GM18526 (cell line): Measurements from ENCODE around the gene FOXP1.

Experiments
- POLR2A ChIP-seq: IDR thresholded peaks from 3 replicates; pipeline ENCODE4 v1.6.1; 2011; ENCODE audit not compliant: insufficient read length; ENCODE audit errors: extremely low read depth

Gene FOXP1

DNA sequence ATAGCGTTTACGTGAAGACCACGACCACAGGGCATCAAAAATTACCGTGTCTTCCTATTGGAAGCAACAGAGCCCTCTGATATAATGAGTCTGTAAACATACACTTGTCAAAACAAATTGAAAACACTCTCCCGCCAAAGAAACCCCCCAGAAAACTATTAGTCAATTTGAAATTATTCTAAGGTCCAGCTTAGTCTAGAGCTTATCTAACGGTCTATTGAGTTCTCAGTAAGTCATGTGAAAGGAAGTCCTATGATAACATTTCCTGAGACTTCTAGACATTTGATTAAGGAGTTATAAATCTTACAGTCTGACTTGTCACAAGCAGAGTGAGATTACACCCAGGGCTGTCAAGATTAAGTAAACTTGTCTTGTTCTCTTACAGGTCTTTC is 356.3 kb downstream of the FOXP1 start:
- TF ChIP-seq POLR2A: no peak

DNA sequence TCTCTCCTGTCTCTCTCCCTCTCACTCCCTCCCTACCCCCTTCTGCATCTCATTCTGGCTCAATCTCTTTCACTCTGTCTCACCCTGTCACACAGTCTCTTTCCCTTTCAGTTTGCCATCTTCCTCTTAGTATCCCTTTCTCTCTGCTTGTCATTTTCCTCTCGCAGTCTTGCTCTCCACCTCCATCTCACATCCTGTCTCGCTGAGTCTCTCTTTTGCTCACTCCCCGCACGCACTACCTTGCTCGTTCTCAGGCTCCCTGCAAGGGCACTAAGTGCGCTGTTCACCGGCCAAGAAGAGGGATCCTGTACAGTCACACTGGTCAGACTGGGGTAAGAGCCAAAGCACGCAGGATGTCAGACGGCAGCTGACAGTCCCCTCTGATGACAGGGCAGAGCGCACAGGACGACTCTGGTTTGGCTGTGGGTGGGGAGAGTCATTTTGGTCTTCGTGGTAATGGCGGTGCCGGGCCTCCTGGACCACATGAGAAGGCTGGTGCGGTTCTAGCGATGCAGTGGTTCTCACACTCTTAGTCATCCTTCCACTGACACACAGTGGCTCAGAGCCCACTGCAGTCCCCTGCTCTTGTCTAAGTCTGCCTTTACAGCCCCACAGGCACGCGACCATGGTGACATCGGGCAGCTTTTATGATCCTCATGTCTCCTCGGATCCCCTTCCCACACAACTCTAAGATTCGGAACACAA is 356.8 kb downstream of the FOXP1 start:
- no peak for TF ChIP-seq POLR2A

DNA sequence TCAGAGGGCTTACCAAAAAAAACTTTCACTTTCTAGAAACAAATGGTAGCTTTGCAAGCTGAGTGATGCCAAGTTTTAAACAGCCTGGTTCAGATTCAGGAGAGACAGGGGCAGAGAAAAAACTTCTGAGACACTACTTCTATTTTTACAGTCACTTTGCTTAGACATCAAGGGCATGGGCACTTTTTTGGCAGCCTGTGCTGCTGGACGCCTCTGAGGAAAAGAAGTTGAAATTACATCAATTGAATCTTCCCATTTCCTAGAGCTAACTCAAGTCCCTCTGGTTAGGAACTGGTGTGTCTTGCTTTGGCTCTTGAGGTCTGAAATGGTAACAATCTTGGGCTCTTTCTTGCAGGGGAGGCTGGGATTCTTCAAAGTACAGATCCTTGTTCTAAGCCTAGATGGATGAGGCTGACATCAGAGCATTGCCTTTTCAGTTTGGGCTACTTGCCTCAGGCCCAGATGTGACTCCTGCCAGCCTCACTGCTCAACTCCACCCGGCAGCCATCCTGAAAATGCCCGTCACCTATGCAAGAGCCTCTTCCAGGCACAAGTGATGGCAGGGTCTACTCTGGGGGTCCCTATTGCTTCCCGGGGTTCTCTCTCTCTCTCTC is 357.5 kb downstream of the FOXP1 start:
- TF ChIP-seq POLR2A: no peak

DNA sequence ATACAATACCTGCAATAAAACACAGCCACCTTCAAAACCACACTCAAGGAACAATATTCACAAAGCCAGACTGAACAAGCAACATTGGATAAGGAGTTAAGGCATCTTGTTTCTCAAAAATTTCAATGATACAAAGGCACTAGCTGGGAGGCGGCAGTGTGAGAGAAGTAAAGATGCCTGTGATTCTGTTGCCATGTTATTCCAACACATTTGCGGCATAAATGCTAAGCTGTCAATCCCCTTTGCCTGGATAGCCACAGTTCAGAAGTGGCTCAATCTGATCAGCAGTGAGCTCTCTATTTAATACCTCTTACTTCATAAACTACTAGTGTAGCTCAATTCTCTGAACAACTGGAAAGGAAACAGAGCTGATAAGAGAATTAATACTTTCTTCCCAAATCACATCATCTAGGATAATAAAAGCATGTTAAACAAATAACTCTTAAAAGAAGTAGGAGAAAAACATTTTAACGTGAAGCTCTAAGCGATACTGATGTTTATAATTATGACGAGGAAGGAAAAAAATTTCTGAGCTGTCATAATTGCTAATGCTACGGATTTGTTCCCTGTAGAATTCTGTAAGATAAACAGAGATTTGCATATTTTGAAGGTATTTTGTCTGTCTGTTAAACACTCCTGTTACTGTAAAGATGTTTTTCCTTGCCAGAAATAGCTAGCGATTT is 358.4 kb downstream of the FOXP1 start:
- no peak for TF ChIP-seq POLR2A

DNA sequence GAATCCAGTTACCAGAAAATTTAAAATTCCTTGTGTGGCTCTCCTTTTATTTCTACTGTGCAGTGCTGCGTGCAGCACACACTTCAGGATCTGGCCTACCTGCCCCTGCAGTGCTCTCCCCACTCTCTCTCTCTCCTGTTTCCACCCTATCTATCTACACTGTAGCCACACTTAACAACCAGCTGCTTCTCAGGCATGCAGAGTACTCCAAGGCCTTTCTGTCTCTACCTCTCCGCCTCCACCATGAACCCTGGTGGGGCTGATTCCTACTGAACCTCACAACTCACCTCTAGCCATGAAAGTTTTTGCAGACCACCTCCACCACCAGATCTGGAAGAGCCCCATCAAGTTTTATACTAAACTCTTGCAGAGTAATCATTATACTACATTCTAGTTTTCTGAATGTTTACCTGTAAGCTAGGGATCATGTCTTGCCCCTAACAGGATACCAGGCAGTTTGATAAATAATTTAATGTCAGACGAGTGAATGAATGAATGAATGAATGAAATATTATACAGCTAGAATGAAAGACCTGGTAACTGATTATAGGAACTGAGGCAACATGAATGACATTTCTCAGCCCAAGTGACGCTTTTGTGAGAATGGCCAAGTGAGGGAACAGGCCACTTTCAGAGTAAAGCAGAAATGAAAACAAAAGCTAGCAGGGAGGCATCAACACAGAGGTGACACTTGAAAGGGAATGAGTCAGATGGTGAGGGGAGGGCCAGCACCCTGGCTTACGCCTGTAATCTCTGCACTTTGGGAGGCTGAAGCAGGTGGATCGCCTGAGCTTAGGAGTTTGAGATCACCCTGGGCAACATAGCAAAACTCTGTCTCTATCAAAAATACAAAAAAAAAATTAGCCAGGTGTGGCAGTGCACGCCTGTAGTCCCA is 363.5 kb downstream of the FOXP1 start:
- TF ChIP-seq POLR2A: no peak

DNA sequence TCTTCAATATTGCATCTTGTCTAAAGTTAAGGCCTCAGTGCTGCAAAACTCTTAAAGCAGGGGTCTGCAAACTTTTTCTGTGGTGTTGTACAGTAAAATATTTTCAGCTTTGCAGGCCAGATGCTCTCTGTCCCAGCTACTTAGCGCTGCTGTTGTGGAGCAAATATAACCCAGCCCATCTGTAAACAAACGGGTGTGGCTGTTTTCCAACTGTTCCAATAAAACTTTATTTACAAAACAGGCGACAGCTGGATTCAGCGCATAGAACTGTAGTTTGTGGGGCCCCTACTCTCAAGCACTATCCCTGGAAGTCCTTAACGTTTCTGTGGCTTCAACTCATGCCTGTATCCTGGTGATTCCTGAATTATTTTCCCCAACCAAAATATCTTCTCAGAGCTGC is 365.0 kb downstream of the FOXP1 start:
- no peak for TF ChIP-seq POLR2A

DNA sequence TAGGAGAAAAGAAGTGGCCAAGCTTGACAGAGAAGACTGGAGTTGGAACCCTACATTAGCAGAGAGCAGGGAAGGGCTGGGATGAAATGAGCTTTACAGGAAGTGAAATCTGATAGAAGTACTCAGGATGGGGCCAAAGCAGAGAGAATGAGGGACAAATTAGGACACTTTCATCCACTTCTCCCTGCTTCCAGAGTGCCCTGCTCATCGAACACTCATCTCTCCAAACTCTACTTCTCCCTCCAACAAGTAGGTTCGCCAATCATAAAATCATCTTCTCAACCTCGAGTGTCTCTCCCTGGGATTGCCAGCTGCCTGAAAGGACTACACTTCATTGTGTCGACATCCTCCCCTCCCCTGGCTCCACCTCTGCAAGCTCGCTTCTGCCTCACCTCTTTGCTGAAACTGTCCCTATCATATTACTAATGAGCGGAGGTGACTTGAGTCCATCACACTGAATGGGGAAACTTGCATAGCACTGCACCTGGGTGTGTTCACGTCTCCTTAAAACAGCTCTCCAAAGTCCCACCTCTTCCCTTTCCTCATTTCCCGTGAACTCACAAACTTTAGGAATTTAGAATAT is 365.8 kb downstream of the FOXP1 start:
- no peak for TF ChIP-seq POLR2A

DNA sequence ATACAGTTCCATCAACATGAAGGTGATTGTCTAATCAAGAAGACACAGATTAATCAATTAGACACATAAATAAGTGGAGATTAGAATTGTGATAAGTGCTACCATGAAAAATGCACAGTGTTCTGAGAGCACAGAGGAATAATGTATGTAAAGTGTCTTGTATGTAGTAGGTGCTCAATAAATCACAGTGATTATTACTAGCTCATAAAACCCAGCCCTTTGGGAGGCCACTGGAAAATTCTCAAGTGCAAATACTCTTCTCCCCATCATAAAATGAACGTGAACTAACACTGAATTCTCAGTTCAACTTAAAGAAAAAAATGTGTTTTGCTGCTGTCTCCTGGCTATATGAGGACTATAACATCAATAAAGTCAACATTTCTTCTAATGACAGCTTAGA is 368.2 kb downstream of the FOXP1 start:
- TF ChIP-seq POLR2A: no peak

DNA sequence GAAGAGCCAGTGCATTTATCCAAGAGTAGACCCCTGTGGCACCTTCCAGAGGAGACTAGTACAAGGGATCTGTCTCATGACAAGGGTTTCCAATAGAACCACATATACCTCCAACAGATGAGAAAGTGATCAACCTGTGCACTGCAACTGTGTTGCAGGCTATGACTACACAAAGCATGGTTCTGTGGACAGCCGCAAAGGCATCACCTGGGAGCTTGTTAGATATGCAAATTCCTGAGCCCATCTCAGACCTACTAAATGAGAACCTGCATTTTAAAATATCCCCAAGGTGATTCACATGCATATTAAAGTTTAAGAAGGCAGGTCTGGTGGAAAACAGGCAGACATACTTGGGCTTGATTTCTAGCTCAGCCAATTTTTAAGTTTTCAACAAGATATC is 368.7 kb downstream of the FOXP1 start:
- TF ChIP-seq POLR2A: no peak

DNA sequence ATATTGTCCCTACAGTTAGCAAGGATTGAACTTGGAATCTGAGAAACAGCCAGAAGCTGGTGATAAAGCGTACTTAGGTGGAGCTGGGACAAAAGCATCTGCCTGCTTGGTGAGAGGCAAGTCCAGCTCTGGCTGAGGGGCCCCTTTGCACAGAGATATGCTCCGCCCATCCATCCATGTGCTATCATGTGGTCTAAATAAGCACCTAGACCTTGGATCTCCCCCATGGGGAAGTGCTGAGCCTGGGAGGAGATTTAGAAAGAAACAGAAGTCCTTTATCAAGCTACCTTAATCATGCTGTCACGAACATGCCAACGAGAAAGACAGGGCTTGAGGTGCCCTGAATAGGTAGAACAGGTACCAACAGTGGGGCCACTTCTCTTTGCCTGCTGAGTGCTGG is 369.5 kb downstream of the FOXP1 start:
- no peak for TF ChIP-seq POLR2A

DNA sequence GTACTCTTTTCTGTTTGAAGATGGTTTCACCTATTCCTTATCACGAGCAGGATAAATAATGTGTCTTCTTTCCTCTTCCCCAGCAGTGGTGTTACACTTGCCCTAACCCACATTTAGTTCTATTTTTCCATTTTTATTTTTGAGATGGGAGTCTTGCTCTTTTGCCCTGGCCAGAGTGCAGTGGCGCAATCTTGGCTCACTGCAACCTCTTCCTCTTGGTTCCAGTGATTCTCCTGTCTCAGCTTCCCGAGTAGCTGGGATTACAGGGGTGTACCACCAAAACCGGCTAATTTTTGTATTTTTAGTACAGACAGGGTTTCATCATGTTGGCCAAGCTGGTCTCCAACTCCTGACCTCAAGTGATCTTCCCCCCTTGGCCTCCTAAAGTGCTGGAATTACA is 372.4 kb downstream of the FOXP1 start:
- TF ChIP-seq POLR2A: no peak

DNA sequence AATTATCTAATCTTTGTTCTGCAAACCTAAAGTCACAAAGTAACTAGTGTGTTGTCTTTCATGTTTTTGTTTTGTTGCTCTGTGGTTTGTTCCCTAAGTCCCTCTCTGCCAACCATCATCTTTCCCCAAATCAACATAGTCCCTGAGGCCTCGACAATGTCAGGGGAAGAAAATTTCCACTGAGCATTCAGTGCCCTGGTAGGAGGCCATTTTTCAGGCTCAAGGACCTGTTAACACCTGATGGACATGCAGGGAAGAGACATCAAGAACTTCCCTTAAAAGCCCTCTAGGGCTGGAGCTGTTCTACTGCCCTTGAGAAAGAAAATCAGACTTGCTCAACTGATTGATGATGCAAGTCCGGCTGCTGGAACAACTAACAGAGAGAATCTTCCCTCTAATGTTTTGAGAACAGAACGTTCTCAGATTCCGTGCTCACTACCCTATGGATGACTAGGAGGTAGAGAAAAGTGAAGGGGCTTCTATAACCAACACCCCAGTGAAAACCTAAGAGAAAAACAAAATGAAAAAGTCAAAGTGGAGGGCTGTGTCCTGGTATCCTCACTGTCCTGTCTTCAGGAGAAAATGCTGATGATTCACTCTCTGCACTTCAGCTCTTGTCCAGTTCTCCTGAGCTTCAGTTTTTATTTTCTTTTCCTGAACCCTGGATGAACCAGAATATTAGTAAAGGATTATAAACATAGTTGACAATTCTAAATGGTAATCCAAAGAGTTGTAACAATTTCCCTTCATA is 373.1 kb downstream of the FOXP1 start:
- no peak for TF ChIP-seq POLR2A

DNA sequence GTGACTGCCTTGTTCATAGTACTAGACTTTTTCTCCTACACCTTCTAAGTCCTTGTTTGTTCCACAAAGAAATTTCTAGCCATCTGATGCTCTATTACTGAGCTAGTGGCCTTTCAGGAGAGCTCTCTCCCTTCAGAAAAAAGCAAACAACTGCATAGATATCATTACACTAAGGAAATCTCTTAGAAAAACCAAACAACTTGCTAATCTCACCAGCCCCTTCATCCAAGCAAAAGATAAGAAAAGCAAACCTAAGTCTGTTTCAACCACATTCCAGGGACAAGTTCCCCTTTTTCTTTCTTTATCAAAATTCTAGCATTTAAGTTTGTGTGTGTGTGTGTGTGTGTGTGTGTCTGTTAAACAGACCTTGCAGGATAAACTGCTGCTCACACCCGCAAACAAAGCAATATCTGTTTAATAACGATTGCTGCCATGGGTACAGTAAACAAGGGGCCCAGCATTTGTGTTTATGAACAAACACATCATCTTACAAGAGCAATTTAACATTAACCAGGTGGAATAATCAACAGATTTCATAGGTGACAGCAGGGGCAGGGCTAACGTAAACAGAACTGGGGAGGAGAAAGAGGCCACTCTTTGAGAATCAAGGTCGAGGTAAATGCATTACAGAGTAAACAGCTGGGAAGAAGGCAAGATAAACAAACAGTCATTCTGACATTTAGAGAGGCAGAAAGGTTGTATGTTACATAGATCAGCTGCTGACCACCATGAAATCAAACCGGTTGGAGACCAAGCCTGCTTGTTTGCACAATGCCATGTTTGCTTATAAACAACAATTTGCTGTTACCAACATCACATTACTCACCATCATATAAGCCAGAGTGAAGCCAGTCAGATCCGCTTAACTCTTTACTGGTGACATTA is 375.1 kb downstream of the FOXP1 start:
- TF ChIP-seq POLR2A: no peak
